Measurements from ENCODE around the gene PRKD2.

Gene PRKD2

GRCh38 chr19:46660551-46661019 is 56.3 kb downstream of the PRKD2 start:
- no peak for DNase-seq (ENCODE audit: low read depth)

- DNase-seq (ENCODE audit: low read depth) = no peak
These were observed 56.9 kb downstream of the PRKD2 start for GRCh38 chr19:46660008-46660517.

- DNase-seq (ENCODE audit: low read depth) = no peak
These were observed 57.5 kb downstream of the PRKD2 start for GRCh38 chr19:46659151-46660007.

GRCh38 chr19:46656541-46656940 is 60.4 kb downstream of the PRKD2 start:
- no peak for DNase-seq (ENCODE audit: low read depth)

- no peak for DNase-seq (ENCODE audit: low read depth)
These were observed 62.2 kb downstream of the PRKD2 start for GRCh38 chr19:46654621-46655152.

- no peak for DNase-seq (ENCODE audit: low read depth)
These were observed 66.5 kb downstream of the PRKD2 start for GRCh38 chr19:46650445-46650844.

GRCh38 chr19:46648961-46649960 is 67.7 kb downstream of the PRKD2 start:
- DNase-seq (ENCODE audit: low read depth) = no peak

GRCh38 chr19:46648060-46648960 is 68.6 kb downstream of the PRKD2 start:
- no peak for DNase-seq (ENCODE audit: low read depth)

- DNase-seq (ENCODE audit: low read depth) = no peak
These were observed 70.5 kb downstream of the PRKD2 start for GRCh38 chr19:46646402-46646801.

GRCh38 chr19:46644720-46645119 is 72.2 kb downstream of the PRKD2 start:
- no peak for DNase-seq (ENCODE audit: low read depth)

- no peak for DNase-seq (ENCODE audit: low read depth)
These were observed 76.3 kb downstream of the PRKD2 start for GRCh38 chr19:46640656-46641055.

GRCh38 chr19:46639358-46640182 is 77.3 kb downstream of the PRKD2 start:
- no peak for DNase-seq (ENCODE audit: low read depth)

GRCh38 chr19:46637224-46637623 is 79.7 kb downstream of the PRKD2 start:
- no peak for DNase-seq (ENCODE audit: low read depth)

GRCh38 chr19:46635920-46636761 is 80.8 kb downstream of the PRKD2 start, which contains the start of gene GNG8:
TSS of gene GNG8 (minus strand) at chr19:46636202. CDS start at chr19:46634682, 1,520 bp downstream.
- no peak for DNase-seq (ENCODE audit: low read depth)

- no peak for DNase-seq (ENCODE audit: low read depth)
These were observed 82.2 kb downstream of the PRKD2 start for GRCh38 chr19:46634656-46635218.

- DNase-seq (ENCODE audit: low read depth) = no peak
These were observed 82.8 kb downstream of the PRKD2 start for GRCh38 chr19:46634045-46634655.

- DNase-seq (ENCODE audit: low read depth) = no peak
These were observed 83.8 kb downstream of the PRKD2 start for GRCh38 chr19:46633130-46633529.

- no peak for DNase-seq (ENCODE audit: low read depth)
These were observed 85.4 kb downstream of the PRKD2 start for GRCh38 chr19:46631481-46631880.

Measured in stromal cell of bone marrow (primary cell).